CD4-positive, alpha-beta T cell treated with Interleukin-17A for 4 hours (primary cell): Measurements from ENCODE around the gene OSBPL8.

Experiments used
- DNase-seq: peaks from one replicate; pipeline ENCODE4 v3.0.0-alpha.2; 2020; ENCODE audit warnings: mixed read lengths

OSBPL8 gene

GRCh38 chr12:76462668-76463224 lies 96.8 kb downstream of the OSBPL8 start:
- no peak for DNase-seq

DNA sequence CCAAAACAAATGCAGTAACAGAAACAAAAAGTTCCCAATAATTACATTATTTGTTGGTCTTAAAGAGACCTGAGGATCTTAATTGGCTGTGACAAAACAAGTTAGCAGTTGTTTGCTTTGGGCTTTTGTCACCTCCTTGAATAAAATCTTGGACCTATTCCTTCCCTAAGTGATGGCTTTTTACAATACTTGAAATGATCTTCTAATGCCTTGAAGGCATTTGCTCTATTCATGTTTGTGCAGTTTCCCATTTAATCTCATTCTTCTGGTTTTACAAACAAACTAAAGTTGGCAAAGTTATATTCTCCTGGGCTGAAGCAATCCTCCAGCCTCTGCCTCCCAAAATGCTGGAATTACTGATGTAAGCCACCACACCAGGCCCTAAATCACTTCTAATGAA lies 98.8 kb downstream of the OSBPL8 start:
- no peak for DNase-seq

GRCh38 chr12:76457818-76458217 lies 101.8 kb downstream of the OSBPL8 start:
- DNase-seq, result no peak

- DNase-seq, result no peak
Measured at GRCh38 chr12:76457010-76457409, 102.6 kb downstream of the OSBPL8 start.

GRCh38 chr12:76455582-76456345 lies 103.8 kb downstream of the OSBPL8 start:
- peak; percentile 21 for DNase-seq

DNA sequence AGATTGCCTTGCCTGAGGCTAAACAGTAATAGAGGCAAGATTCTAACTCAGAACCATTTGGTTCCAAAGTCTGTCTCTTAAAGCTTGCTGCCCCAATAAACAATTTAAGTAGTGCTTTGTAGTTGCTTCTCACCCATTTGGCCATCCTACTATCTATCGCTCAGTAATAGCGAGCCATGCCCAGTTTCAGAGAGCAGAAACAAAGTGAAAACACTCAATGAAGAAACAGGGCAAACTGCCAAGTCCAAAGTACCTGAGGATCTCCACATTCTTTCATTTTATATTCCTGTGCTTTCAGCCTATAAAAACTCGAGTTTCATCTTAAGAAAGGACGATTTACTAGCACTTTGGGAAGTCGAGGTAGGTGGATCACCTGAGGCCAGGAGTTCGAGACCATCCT lies 108.0 kb downstream of the OSBPL8 start:
- DNase-seq, result no peak

DNA sequence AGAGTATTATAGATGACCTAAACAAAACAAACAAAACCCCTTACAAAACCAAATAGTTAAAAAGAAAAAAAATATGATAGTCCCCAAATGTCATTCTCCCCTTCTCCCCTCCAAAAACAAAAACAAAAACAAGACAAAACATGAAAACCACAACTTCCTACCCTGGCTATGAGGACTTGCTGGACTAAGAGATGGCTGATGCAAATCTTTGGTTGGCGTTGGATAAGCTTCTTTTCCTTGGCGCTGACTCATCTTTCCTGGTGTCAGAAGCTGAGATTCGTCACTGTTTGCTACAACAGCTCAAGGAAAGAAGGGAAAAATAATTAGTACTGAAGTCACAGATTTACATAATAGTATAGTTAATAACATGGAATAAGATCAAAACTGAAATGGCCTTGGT lies 108.9 kb downstream of the OSBPL8 start:
- no peak for DNase-seq

DNA sequence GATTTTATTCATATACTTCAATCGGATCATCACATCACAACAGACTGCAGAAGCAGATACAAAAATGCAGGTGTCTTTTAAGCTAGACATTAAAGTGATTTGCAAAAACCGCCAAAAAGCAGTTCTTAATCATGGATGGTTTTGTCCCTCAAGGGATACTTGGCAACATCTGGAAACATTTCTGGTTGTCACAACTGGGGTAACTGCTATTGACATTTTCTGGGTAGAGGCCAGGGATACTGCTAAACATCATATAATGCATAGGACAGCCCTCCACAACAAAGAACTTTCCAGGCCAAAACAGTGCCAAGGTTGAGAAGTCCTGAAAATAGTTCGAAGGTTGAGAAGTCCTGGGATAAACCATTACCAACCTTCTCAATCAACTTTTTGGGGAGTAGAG lies 109.6 kb downstream of the OSBPL8 start:
- DNase-seq, result no peak

GRCh38 chr12:76449583-76449982 lies 110.0 kb downstream of the OSBPL8 start:
- no peak for DNase-seq

GRCh38 chr12:76449016-76449415 lies 110.6 kb downstream of the OSBPL8 start:
- DNase-seq, result no peak

- DNase-seq, result no peak
Measured at GRCh38 chr12:76446090-76446489, 113.5 kb downstream of the OSBPL8 start.

GRCh38 chr12:76445462-76445861 lies 114.1 kb downstream of the OSBPL8 start:
- DNase-seq, result no peak

GRCh38 chr12:76444408-76444984 lies 115.1 kb downstream of the OSBPL8 start:
- no peak for DNase-seq

DNA sequence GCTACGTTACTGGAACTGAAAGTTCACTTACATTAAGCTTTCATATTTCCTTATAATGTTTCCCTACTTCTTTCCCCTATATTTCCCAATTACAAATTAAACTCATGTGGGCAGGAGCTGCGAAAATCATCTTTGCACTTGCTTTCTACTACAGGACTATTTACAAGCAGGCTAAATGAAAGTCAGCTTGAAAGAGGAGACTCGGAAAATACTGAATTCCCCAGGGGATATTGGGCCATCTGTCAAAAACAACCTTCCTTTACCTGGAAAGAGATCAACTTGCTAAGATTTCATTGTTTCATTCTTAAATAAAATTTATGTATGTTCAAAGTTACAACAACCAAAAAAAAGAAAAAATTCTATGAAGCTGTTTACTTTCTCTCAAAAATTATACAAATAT lies 118.6 kb downstream of the OSBPL8 start:
- no peak for DNase-seq

DNA sequence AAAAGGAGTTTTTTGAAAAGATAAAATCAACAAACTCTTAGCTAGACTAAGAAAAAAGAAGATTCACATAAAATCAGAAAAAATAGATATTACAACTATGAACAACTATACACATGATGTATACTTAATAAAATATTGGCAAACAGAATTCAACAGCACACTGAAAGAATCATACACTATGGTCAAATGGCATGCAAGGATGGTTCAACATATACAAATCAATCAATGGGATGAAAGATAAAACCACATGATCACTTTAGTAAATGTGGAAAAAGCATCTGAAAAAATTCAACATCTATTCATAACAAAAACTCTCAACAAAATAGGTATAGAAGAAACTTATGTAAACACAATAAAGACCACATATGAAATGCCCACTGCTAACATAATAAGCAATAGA lies 126.8 kb downstream of the OSBPL8 start:
- no peak for DNase-seq

- no peak for DNase-seq
Measured at GRCh38 chr12:76428117-76428516, 131.5 kb downstream of the OSBPL8 start.

DNA sequence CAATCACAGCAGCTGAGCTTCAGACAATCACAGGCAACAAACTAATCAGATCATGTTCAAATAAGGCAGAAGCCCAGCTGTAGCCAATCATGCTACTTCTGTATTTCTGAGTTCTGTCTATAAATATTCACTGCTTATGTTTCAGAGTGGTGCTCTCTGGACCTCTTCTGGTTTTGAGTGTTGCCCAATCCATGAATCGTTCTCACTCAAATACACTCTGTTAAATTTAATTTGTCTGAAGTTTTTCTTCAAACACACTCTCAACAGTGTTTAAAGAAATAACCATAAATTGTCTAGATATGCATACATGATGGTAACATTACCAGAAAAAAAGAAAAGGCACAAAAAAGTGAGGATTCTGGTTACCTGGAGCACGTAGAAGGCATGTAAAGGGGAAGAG lies 133.4 kb downstream of the OSBPL8 start:
- DNase-seq, result no peak

DNA sequence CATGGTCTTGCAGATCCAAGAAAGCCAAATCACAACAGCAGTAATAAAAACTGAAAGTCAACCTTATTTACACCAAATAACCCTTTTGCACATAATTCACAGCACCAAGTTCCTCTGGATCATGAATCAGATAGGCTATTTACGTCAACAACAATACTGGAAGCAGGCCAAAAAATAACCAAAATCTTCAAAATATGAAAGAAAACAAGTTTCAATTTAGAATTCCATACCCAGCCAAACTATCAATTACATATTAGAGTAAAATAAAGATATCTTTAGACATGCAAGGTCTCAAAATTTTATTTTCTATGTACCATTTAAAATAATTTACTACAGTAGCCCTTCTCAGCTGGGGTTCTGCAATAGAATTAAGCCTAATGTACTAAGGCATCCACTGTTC lies 134.6 kb downstream of the OSBPL8 start:
- DNase-seq, result no peak

DNA sequence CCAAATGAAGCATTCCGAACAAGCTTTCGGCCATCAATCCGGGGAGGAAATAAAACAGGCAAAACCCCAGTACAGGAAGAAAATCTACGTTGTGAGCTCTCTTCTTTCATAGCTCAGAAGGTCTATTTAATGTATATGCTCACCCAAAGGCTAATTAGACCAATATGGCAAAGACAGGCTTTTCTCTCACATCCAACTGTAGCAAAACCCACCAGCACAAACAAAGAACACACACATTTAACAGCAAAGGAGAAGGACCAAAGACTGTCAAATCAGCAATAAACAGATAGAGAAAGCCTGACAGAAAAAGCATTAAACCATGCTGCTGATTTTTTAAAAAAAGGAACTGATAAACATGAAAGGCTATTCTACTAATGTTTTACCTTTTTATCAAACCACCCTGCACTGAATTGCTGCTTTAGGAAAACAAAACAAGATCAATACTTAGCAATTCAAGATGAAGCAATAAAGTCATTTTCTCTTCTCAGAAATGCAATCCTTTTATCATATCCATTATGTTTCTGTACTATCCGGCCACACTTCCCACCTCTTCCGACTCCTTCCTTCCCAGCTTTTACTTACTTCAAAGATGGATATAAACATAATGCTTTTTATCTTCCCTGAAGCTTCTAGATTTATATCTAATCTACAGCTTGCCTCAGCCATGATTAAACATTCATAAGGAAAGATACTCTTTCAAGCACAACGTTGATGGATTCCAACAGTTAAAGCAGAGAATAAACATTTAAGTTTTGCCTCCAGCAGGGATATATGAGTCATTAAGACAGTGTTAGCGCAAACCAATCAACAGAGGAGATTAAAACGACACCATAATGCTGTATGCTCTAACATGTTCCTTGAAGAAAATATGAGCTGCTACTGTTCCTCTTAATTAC lies 136.8 kb downstream of the OSBPL8 start:
- no peak for DNase-seq

GRCh38 chr12:76422154-76422542 lies 137.4 kb downstream of the OSBPL8 start:
- no peak for DNase-seq

DNA sequence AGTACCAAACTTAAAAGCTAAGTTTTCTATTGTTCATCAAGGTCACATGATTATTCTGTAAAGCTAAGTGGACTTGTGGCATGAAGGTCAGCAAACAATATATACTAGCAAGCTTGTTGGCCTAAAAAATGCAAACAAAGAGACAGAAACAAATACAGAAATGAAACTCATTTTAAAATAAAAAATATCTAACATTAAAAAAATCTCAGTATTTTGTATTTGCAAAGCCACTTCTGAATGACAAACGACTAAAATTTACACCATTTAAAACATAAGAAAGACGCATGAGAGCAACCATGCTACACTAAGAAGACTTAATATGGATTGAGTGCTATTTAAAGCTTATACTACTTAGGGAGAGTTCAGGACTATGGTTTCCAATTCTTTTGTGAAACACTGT lies 138.5 kb downstream of the OSBPL8 start:
- no peak for DNase-seq

DNA sequence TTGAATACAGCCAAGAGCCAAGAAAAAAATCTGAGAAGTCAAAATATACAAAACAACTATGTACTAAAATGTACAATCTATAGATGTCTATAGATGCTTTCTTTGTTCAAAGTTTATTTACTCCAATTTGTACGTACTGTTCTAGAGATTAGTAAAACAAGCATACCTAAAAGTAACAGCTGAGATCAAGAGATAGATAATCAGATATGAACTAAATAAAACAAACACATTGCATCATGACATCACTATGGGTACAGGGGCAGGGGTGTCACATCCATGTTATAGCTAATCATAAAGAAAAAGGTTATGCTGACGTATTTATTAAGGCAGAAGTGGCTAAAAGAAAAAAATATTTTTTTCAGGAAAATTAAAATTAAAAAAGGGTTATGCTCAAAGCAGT lies 139.3 kb downstream of the OSBPL8 start:
- no peak for DNase-seq

GRCh38 chr12:76417116-76417515 lies 142.5 kb downstream of the OSBPL8 start:
- DNase-seq, result no peak

DNA sequence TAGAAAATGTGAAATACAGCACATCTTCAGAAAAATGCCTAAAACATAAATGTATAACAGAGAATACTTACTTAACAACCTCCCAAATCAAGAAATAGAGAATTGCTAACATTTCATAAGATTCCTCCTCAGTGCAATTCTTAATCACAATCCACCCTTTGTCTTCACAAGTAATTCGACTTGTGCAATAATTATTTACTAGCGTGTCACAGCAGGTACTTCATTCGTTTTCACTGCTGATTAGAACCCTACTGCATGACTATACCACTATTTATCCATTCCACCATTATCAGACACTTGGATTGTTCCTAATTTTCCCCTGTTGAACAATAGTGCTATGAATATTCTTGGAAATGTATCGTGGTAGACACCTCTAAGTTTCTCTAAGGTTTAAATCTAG lies 146.4 kb downstream of the OSBPL8 start:
- DNase-seq, result no peak
